SK-N-SH treated with all-trans-retinoic acid at 6 μM for 48 hours (cell line): ENCODE data around the gene DLG2.

ENCODE experiments used
- ARNTL ChIP-seq: fragments of 450-650 bp; formaldehyde crosslinking; IDR thresholded peaks from 2 replicates; pipeline ENCODE4 v1.5.0; 2020; ENCODE audit warnings: low read depth, mild to moderate bottlenecking, moderate library complexity, borderline replicate concordance
- OSR1 ChIP-seq: fragments of 250-450 bp; sonication (Bioruptor Pico); IDR thresholded peaks from 2 replicates; pipeline ENCODE4 v1.8.0; 2022; ENCODE audit warnings: moderate library complexity, mild to moderate bottlenecking, inconsistent platforms
- RARB ChIP-seq: fragments of 250-450 bp; sonication (Bioruptor Pico); IDR thresholded peaks from 2 replicates; pipeline ENCODE4 v1.8.0; 2021; ENCODE audit warnings: mild to moderate bottlenecking, moderate library complexity
- TOX ChIP-seq: fragments of 250-450 bp; sonication (Bioruptor Pico); IDR thresholded peaks from 2 replicates; pipeline ENCODE4 v1.8.0; 2021; ENCODE audit warnings: mild to moderate bottlenecking, moderate library complexity, borderline replicate concordance
- ZFP3 ChIP-seq: fragments of 250-450 bp; sonication (Bioruptor Pico); IDR thresholded peaks from 2 replicates; pipeline ENCODE4 v1.5.0; 2020; ENCODE audit warnings: mild to moderate bottlenecking, moderate library complexity
- ZNF565 ChIP-seq: fragments of 450-650 bp; formaldehyde crosslinking; conservative IDR thresholded peaks from 2 replicates; pipeline ENCODE4 v1.5.0; 2020; ENCODE audit warnings: low read depth, mild to moderate bottlenecking, moderate library complexity
- ZNF70 ChIP-seq: fragments of 450-650 bp; formaldehyde crosslinking; IDR thresholded peaks from 2 replicates; pipeline ENCODE4 v1.5.0; 2020; ENCODE audit warnings: mild to moderate bottlenecking, moderate library complexity
- TF ChIP-seq, protein P1 (sequence below): fragments of 250-450 bp; sonication (Bioruptor Pico); IDR thresholded peaks from 2 replicates; pipeline ENCODE4 v1.5.0; 2020; ENCODE audit warnings: mild to moderate bottlenecking, moderate library complexity
- TF ChIP-seq, protein P2 (sequence below): fragments of 250-450 bp; sonication (Bioruptor Pico); IDR thresholded peaks from 2 replicates; pipeline ENCODE4 v1.5.1; 2020; ENCODE audit warnings: low read depth, mild to moderate bottlenecking, moderate library complexity
- TF ChIP-seq, protein P3 (sequence below): fragments of 250-450 bp; sonication (Bioruptor Pico); IDR thresholded peaks from 2 replicates; pipeline ENCODE4 v1.8.0; 2021; ENCODE audit warnings: low read depth, mild to moderate bottlenecking, moderate library complexity, borderline replicate concordance
- TF ChIP-seq, protein P4 (sequence below): fragments of 250-450 bp; sonication (Bioruptor Pico); IDR thresholded peaks from 2 replicates; pipeline ENCODE4 v1.8.0; 2020; ENCODE audit warnings: mild to moderate bottlenecking, moderate library complexity, borderline replicate concordance

DNA sequence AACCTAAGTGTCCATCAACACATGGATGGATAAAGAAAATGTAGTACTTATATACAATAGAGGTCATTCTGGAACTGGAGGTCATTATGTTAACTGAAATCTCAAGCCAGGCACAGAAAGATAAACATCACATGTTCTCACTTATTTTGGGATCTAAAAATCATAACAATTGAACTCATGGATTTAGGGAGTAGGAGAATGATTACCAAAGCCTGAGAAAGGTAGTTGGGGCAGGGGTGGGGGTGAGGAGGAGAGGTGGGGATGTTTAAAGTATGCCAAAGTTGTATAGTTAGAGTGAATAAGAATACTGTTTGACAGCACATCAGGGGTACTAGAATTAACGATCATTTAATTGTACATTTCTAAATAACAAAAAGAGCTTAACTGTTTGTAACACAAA is 1112.7 kb downstream of the DLG2 start:
- TF ChIP-seq ZFP3 (CRISPR knock-in tag) = no peak
- no peak for TF ChIP-seq ARNTL (CRISPR knock-in tag)
- TF ChIP-seq, protein P1, sequence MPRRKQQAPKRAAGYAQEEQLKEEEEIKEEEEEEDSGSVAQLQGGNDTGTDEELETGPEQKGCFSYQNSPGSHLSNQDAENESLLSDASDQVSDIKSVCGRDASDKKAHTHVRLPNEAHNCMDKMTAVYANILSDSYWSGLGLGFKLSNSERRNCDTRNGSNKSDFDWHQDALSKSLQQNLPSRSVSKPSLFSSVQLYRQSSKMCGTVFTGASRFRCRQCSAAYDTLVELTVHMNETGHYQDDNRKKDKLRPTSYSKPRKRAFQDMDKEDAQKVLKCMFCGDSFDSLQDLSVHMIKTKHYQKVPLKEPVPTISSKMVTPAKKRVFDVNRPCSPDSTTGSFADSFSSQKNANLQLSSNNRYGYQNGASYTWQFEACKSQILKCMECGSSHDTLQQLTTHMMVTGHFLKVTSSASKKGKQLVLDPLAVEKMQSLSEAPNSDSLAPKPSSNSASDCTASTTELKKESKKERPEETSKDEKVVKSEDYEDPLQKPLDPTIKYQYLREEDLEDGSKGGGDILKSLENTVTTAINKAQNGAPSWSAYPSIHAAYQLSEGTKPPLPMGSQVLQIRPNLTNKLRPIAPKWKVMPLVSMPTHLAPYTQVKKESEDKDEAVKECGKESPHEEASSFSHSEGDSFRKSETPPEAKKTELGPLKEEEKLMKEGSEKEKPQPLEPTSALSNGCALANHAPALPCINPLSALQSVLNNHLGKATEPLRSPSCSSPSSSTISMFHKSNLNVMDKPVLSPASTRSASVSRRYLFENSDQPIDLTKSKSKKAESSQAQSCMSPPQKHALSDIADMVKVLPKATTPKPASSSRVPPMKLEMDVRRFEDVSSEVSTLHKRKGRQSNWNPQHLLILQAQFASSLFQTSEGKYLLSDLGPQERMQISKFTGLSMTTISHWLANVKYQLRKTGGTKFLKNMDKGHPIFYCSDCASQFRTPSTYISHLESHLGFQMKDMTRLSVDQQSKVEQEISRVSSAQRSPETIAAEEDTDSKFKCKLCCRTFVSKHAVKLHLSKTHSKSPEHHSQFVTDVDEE (CRISPR knock-in tag) = no peak
- TF ChIP-seq RARB (CRISPR knock-in tag) = no peak
- TF ChIP-seq, protein P2, sequence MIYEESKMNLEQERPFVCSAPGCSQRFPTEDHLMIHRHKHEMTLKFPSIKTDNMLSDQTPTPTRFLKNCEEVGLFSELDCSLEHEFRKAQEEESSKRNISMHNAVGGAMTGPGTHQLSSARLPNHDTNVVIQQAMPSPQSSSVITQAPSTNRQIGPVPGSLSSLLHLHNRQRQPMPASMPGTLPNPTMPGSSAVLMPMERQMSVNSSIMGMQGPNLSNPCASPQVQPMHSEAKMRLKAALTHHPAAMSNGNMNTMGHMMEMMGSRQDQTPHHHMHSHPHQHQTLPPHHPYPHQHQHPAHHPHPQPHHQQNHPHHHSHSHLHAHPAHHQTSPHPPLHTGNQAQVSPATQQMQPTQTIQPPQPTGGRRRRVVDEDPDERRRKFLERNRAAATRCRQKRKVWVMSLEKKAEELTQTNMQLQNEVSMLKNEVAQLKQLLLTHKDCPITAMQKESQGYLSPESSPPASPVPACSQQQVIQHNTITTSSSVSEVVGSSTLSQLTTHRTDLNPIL = no peak
- TF ChIP-seq ZNF70 (CRISPR knock-in tag) = no peak
- TF ChIP-seq, protein P3, sequence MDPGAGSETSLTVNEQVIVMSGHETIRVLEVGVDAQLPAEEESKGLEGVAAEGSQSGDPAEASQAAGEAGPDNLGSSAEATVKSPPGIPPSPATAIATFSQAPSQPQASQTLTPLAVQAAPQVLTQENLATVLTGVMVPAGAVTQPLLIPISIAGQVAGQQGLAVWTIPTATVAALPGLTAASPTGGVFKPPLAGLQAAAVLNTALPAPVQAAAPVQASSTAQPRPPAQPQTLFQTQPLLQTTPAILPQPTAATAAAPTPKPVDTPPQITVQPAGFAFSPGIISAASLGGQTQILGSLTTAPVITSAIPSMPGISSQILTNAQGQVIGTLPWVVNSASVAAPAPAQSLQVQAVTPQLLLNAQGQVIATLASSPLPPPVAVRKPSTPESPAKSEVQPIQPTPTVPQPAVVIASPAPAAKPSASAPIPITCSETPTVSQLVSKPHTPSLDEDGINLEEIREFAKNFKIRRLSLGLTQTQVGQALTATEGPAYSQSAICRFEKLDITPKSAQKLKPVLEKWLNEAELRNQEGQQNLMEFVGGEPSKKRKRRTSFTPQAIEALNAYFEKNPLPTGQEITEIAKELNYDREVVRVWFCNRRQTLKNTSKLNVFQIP (CRISPR knock-in tag) = no peak
- no peak for TF ChIP-seq TOX (CRISPR knock-in tag)
- TF ChIP-seq ZNF565 = no peak
- TF ChIP-seq OSR1 (CRISPR knock-in tag) = no peak
- TF ChIP-seq, protein P4, sequence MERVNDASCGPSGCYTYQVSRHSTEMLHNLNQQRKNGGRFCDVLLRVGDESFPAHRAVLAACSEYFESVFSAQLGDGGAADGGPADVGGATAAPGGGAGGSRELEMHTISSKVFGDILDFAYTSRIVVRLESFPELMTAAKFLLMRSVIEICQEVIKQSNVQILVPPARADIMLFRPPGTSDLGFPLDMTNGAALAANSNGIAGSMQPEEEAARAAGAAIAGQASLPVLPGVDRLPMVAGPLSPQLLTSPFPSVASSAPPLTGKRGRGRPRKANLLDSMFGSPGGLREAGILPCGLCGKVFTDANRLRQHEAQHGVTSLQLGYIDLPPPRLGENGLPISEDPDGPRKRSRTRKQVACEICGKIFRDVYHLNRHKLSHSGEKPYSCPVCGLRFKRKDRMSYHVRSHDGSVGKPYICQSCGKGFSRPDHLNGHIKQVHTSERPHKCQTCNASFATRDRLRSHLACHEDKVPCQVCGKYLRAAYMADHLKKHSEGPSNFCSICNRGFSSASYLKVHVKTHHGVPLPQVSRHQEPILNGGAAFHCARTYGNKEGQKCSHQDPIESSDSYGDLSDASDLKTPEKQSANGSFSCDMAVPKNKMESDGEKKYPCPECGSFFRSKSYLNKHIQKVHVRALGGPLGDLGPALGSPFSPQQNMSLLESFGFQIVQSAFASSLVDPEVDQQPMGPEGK (CRISPR knock-in tag) = no peak
